Glutamatergic neuron (in vitro differentiated cells): ENCODE data around the gene CNIH2. TPM values are rescaled to one million over a fixed set of nuclear protein-coding genes. Genes with fewer than 3 reads are reported as not detected.

Experiments used
- DNase-seq: peaks from one replicate; pipeline ENCODE4 v3.0.0; 2022
- H3K27ac Mint-ChIP-seq: one replicate; pipeline ENCODE4 v1.8.0; 2020; ENCODE audit warnings: mild to moderate bottlenecking, mixed read lengths, inconsistent platforms; ENCODE audit not compliant: unreplicated experiment
- H3K27me3 Mint-ChIP-seq: one replicate; pipeline ENCODE4 v1.8.0; 2020; ENCODE audit warnings: mild to moderate bottlenecking, moderate library complexity, mixed read lengths, inconsistent platforms; ENCODE audit not compliant: unreplicated experiment
- H3K36me3 Mint-ChIP-seq: one replicate; pipeline ENCODE4 v1.8.0; 2020; ENCODE audit warnings: mild to moderate bottlenecking, mixed read lengths, inconsistent platforms; ENCODE audit not compliant: unreplicated experiment
- H3K4me1 Mint-ChIP-seq: one replicate; pipeline ENCODE4 v1.8.0; 2020; ENCODE audit warnings: mild to moderate bottlenecking, low read depth, mixed read lengths, inconsistent platforms; ENCODE audit not compliant: unreplicated experiment
- H3K4me3 Mint-ChIP-seq: one replicate; pipeline ENCODE4 v1.8.0; 2020; ENCODE audit warnings: mild to moderate bottlenecking, mixed read lengths, inconsistent platforms; ENCODE audit not compliant: unreplicated experiment
- H3K9me3 Mint-ChIP-seq: one replicate; pipeline ENCODE4 v1.8.0; 2020; ENCODE audit warnings: mild to moderate bottlenecking, moderate library complexity, mixed read lengths, inconsistent platforms; ENCODE audit not compliant: unreplicated experiment
- CTCF ChIP-seq: fragments of 200-600 bp; sonication (generic); IDR thresholded peaks from one replicate; pipeline ENCODE4 v1.5.0; 2021; ENCODE audit not compliant: partially characterized antibody, unreplicated experiment
- total RNA-seq: library from RNA; stranded (reverse); fragmentation: NEBNext Ultra II Directional; extraction: Animal tissue kit (Norgen Biotek cat#: 25700); gene quantifications from one replicate; pipeline ENCODE4 v1.2.1, GENCODE V29; 2021; ENCODE audit not compliant: unreplicated experiment

CNIH2 gene
- total RNA-seq, 1 donor from 2014 or later, result 61.3 TPM

DNA sequence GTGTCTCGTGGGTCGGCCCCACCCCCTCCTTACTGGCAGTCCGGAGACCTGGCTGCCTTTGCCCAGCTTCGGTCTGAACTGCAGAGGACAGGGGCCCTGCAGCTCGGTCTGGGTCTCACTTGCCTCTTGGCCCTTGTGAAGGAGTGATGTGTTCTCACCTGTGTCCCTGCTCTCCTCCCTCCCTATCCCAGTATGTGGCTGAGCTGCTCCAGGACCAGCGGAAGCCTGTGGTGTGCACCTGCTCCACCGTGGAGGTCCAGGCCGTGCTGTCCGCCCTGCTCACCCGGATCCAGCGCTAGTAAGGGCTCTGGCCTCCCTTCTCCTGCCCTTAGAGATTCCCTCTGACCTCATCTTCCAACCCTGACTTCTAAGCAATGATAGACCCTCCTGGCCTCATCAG, 45.2 kb upstream of the CNIH2 start:
- Mint-ChIP-seq H3K27ac (no peak overlapping the region), H3K4me3 (no peak overlapping the region), H3K36me3 (no peaks in the 10 kb centered on the region), H3K9me3 (peaks cover 7% of the 10 kb centered on the region), H3K27me3 (peaks cover 5% of the 10 kb centered on the region), H3K4me1 (peaks cover 33% of the 10 kb centered on the region)
- no peak for TF ChIP-seq CTCF
- DNase-seq, result no peak

GRCh38 chr11:66233301-66233700, 44.7 kb upstream of the CNIH2 start:
- H3K27me3 Mint-ChIP-seq, result peaks cover 5% of the 10 kb centered on the region
- peaks cover 30% of the 10 kb centered on the region for H3K4me1 Mint-ChIP-seq
- no peak for TF ChIP-seq CTCF
- peaks cover 7% of the 10 kb centered on the region for H3K9me3 Mint-ChIP-seq
- no peak overlapping the region for H3K4me3 Mint-ChIP-seq
- H3K36me3 Mint-ChIP-seq, result no peaks in the 10 kb centered on the region
- no peak overlapping the region for H3K27ac Mint-ChIP-seq
- DNase-seq, result no peak

- H3K36me3 Mint-ChIP-seq, result no peaks in the 10 kb centered on the region
- H3K27ac Mint-ChIP-seq, result no peak overlapping the region
- H3K27me3 Mint-ChIP-seq, result peaks cover 5% of the 10 kb centered on the region
- no peak for TF ChIP-seq CTCF
- H3K9me3 Mint-ChIP-seq, result peaks cover 5% of the 10 kb centered on the region
- no peak for DNase-seq
- no peak overlapping the region for H3K4me3 Mint-ChIP-seq
- peaks cover 21% of the 10 kb centered on the region for H3K4me1 Mint-ChIP-seq
These were observed 42.8 kb upstream of the CNIH2 start for GRCh38 chr11:66235141-66235540.

GRCh38 chr11:66237867-66238266, 40.1 kb upstream of the CNIH2 start:
- Mint-ChIP-seq H3K9me3 (peaks cover 2% of the 10 kb centered on the region), H3K4me3 (no peak overlapping the region), H3K27me3 (peaks cover 2% of the 10 kb centered on the region), H3K4me1 (peaks cover 9% of the 10 kb centered on the region), H3K36me3 (no peaks in the 10 kb centered on the region), H3K27ac (no peak overlapping the region)
- TF ChIP-seq CTCF, result no peak
- no peak for DNase-seq

GRCh38 chr11:66238786-66239413, 39.1 kb upstream of the CNIH2 start:
- TF ChIP-seq CTCF, result no peak

More at GRCh38 chr11:66238786-66239413, 39.1 kb upstream of the CNIH2 start:
- no peaks in the 10 kb centered on the region for H3K27me3 Mint-ChIP-seq
- H3K36me3 Mint-ChIP-seq, result no peaks in the 10 kb centered on the region
- no peak overlapping the region for H3K4me3 Mint-ChIP-seq
- no peak overlapping the region for H3K27ac Mint-ChIP-seq
- H3K4me1 Mint-ChIP-seq, result peaks cover 8% of the 10 kb centered on the region
- H3K9me3 Mint-ChIP-seq, result peaks cover 1% of the 10 kb centered on the region
- DNase-seq, result no peak
